HL-60 (cell line): ENCODE results near the gene SPATA13.

Experiments
- POLR2AphosphoS5 ChIP-seq: IDR thresholded peaks from 2 replicates; pipeline ENCODE4 v1.6.1; 2012; ENCODE audit warnings: low read depth
- SPI1 ChIP-seq: IDR thresholded peaks from 2 replicates; pipeline ENCODE4 v1.6.1; 2012; ENCODE audit warnings: low read depth, mild to moderate bottlenecking, borderline replicate concordance
- TF ChIP-seq, protein P1 (sequence below): IDR thresholded peaks from 2 replicates; pipeline ENCODE4 v1.6.1; 2012; ENCODE audit warnings: low read depth; ENCODE audit not compliant: insufficient replicate concordance
- TF ChIP-seq, protein P2 (sequence below): IDR thresholded peaks from one replicate; pipeline ENCODE4 v1.5.1; 2011; ENCODE audit warnings: low read length, control low read depth, inconsistent platforms; ENCODE audit not compliant: insufficient read depth

DNA sequence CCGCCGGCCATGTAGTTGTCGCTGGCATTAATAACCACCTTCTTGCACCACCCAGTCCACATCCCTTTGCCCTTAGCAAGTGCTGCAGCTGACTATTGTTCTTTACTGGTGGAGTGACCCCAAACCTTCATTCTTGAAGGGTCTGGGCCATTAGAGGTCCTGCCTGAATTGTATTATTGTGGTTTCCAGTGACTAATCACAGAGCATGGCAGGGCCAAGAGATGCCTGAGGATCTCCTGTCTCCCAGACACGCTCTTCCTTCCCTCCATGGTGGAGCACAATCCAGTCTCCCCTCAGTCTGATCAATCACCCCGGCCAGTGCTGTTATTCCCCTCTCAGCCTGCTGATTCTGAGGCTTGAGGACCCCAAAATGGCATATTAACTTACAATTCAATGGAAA, 187.9 kb downstream of the SPATA13 start:
- TF ChIP-seq, protein P1, sequence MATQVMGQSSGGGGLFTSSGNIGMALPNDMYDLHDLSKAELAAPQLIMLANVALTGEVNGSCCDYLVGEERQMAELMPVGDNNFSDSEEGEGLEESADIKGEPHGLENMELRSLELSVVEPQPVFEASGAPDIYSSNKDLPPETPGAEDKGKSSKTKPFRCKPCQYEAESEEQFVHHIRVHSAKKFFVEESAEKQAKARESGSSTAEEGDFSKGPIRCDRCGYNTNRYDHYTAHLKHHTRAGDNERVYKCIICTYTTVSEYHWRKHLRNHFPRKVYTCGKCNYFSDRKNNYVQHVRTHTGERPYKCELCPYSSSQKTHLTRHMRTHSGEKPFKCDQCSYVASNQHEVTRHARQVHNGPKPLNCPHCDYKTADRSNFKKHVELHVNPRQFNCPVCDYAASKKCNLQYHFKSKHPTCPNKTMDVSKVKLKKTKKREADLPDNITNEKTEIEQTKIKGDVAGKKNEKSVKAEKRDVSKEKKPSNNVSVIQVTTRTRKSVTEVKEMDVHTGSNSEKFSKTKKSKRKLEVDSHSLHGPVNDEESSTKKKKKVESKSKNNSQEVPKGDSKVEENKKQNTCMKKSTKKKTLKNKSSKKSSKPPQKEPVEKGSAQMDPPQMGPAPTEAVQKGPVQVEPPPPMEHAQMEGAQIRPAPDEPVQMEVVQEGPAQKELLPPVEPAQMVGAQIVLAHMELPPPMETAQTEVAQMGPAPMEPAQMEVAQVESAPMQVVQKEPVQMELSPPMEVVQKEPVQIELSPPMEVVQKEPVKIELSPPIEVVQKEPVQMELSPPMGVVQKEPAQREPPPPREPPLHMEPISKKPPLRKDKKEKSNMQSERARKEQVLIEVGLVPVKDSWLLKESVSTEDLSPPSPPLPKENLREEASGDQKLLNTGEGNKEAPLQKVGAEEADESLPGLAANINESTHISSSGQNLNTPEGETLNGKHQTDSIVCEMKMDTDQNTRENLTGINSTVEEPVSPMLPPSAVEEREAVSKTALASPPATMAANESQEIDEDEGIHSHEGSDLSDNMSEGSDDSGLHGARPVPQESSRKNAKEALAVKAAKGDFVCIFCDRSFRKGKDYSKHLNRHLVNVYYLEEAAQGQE: no peak
- TF ChIP-seq, protein P2, sequence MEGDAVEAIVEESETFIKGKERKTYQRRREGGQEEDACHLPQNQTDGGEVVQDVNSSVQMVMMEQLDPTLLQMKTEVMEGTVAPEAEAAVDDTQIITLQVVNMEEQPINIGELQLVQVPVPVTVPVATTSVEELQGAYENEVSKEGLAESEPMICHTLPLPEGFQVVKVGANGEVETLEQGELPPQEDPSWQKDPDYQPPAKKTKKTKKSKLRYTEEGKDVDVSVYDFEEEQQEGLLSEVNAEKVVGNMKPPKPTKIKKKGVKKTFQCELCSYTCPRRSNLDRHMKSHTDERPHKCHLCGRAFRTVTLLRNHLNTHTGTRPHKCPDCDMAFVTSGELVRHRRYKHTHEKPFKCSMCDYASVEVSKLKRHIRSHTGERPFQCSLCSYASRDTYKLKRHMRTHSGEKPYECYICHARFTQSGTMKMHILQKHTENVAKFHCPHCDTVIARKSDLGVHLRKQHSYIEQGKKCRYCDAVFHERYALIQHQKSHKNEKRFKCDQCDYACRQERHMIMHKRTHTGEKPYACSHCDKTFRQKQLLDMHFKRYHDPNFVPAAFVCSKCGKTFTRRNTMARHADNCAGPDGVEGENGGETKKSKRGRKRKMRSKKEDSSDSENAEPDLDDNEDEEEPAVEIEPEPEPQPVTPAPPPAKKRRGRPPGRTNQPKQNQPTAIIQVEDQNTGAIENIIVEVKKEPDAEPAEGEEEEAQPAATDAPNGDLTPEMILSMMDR: no peak
- TF ChIP-seq SPI1 (no peak), POLR2AphosphoS5 (no peak)
